Uterus (tissue), 4 donors: ENCODE measurements around the gene MTMR10. TPM values are rescaled to one million over a fixed set of nuclear protein-coding genes. Genes with fewer than 3 reads are reported as not detected.

ENCODE experiments used
- DNase-seq, 2 donors: peaks; one replicate each; pipeline ENCODE4 v3.0.0-alpha.2; 2019 to 2020
- H3K27ac ChIP-seq, 2 donors: fragments of 200-600 bp; sonication (generic); 1 replicate in 1 of 2; 2 replicates in 1 of 2; pipeline ENCODE4 v1.5.1; 2016 to 2018
- H3K27me3 ChIP-seq, 2 donors: fragments of 200-600 bp; sonication (generic); one replicate each; pipeline ENCODE4 v1.5.1; 2018 to 2019; ENCODE audit warnings: control low read depth in 1 of 2
- H3K36me3 ChIP-seq, 2 donors: fragments of 200-600 bp; sonication (generic); one replicate each; pipeline ENCODE4 v1.5.1; 2019; ENCODE audit warnings: control low read depth in 1 of 2
- H3K4me1 ChIP-seq, 2 donors: fragments of 200-600 bp; sonication (generic); one replicate each; pipeline ENCODE4 v1.5.1; 2018 to 2019; ENCODE audit warnings: control low read depth in 1 of 2
- H3K4me3 ChIP-seq, 2 donors: fragments of 200-600 bp; sonication (generic); 1 replicate in 1 of 2; 2 replicates in 1 of 2; pipeline ENCODE4 v1.5.1; 2018 to 2019; ENCODE audit warnings: mild to moderate bottlenecking in 1 of 2
- H3K9me3 ChIP-seq, 2 donors: fragments of 200-600 bp; sonication (generic); one replicate each; pipeline ENCODE4 v1.5.1; 2019; ENCODE audit warnings: control low read depth in 1 of 2
- CTCF ChIP-seq, 4 experiments: fragments of 200-600 bp in 2 of 4; fragments of 450-650 bp in 2 of 4; sonication (generic) in 2 of 4; IDR thresholded peaks; one replicate each; pipeline ENCODE4 v1.5.1; 2016 to 2019; ENCODE audit warnings: antibody characterized with exemption in 4 of 4, mild to moderate bottlenecking in 2 of 4, moderate library complexity in 1 of 4
- POLR2A ChIP-seq, 2 donors: fragments of 450-650 bp; IDR thresholded peaks; one replicate each; pipeline ENCODE4 v1.6.1; 2016; ENCODE audit warnings: antibody characterized with exemption in 2 of 2, mild to moderate bottlenecking in 1 of 2, moderate library complexity in 1 of 2
- intact Hi-C: fragments of 100-400 bp; cut with DNase I; formaldehyde crosslinking; loops from one replicate; pipeline ENCODE4 v1.15.1; 2023; ENCODE audit warnings: low total_unique reads
- total RNA-seq, 4 donors: library from RNA; depleted of rRNA in 3 of 4; stranded (reverse); fragments of >200 nt in 3 of 4; gene quantifications; one replicate each; pipeline versions ENCODE4 v1.1.0 to v1.2.4, GENCODE V29; 2014 to 2023
- donor health status: DM: yes; HTN: yes; CAD: no.

Gene MTMR10
- total RNA-seq, 4 donors from 2014 or later = 11.8 to 34.2 (median 19.1) TPM

GRCh38 chr15:31036783-31037182 is 45.4 kb upstream of the MTMR10 start:
- H3K4me3 ChIP-seq = no peak overlapping the region
- H3K27me3 ChIP-seq = no peaks in the 10 kb centered on the region
- no peaks in the 10 kb centered on the region for H3K9me3 ChIP-seq
- intact Hi-C loops = no loop called here
- peaks cover 0 to 7% of the 10 kb centered on the region in 2 donors for H3K4me1 ChIP-seq
- DNase-seq = no peak
- TF ChIP-seq CTCF (IDR thresholded peaks at IDR 0.05) (no peak), POLR2A (IDR thresholded peaks at IDR 0.05) (no peak)
- H3K27ac ChIP-seq = no peak overlapping the region
- H3K36me3 ChIP-seq = no peaks in the 10 kb centered on the region

GRCh38 chr15:31035610-31036009 is 44.2 kb upstream of the MTMR10 start:
- no peaks in the 10 kb centered on the region for H3K9me3 ChIP-seq
- no peak overlapping the region for H3K4me3 ChIP-seq
- H3K4me1 ChIP-seq = peaks cover 0 to 7% of the 10 kb centered on the region in 2 donors
- H3K36me3 ChIP-seq = no peaks in the 10 kb centered on the region
- intact Hi-C loops = no loop called here
- TF ChIP-seq POLR2A (IDR thresholded peaks at IDR 0.05) = no peak
- no peak for TF ChIP-seq CTCF (IDR thresholded peaks at IDR 0.05)
- no peak overlapping the region for H3K27ac ChIP-seq
- no peak for DNase-seq
- no peaks in the 10 kb centered on the region for H3K27me3 ChIP-seq

GRCh38 chr15:31034152-31034551 is 42.7 kb upstream of the MTMR10 start:
- H3K27ac ChIP-seq = no peak overlapping the region
- no peak for DNase-seq
- no peaks in the 10 kb centered on the region for H3K27me3 ChIP-seq
- intact Hi-C loops = no loop called here
- no peaks in the 10 kb centered on the region for H3K9me3 ChIP-seq
- no peak overlapping the region for H3K4me3 ChIP-seq
- TF ChIP-seq POLR2A (IDR thresholded peaks at IDR 0.05) (no peak), CTCF (IDR thresholded peaks at IDR 0.05) (no peak)
- no peaks in the 10 kb centered on the region for H3K36me3 ChIP-seq
- H3K4me1 ChIP-seq = peaks cover 0 to 7% of the 10 kb centered on the region in 2 donors

- no peak for DNase-seq
- no peaks in the 10 kb centered on the region for H3K36me3 ChIP-seq
- H3K4me1 ChIP-seq = peaks cover 0 to 7% of the 10 kb centered on the region in 2 donors
- peak overlapping the region; percentile 35 to 64 for H3K27ac ChIP-seq
- intact Hi-C loops = no loop called here
- no peak overlapping the region for H3K4me3 ChIP-seq
- H3K27me3 ChIP-seq = no peaks in the 10 kb centered on the region
- TF ChIP-seq CTCF (IDR thresholded peaks at IDR 0.05) (no peak), POLR2A (IDR thresholded peaks at IDR 0.05) (no peak)
- H3K9me3 ChIP-seq = no peaks in the 10 kb centered on the region
These were observed 41.5 kb upstream of the MTMR10 start for GRCh38 chr15:31032961-31033371.

- Histone ChIP-seq H3K4me1 (peaks cover 0 to 7% of the 10 kb centered on the region in 2 donors), H3K4me3 (no peak overlapping the region), H3K9me3 (no peaks in the 10 kb centered on the region), H3K27me3 (no peaks in the 10 kb centered on the region), H3K27ac (no peak overlapping the region), H3K36me3 (no peaks in the 10 kb centered on the region)
- TF ChIP-seq POLR2A (IDR thresholded peaks at IDR 0.05) (no peak), CTCF (IDR thresholded peaks at IDR 0.05) (no peak)
- intact Hi-C loops = no loop called here
- DNase-seq = no peak
These were observed 40.1 kb upstream of the MTMR10 start for GRCh38 chr15:31031471-31032067.
